Vagina (tissue), 2 donors: ENCODE results near the gene COL6A1. TPM values are rescaled to one million over a fixed set of nuclear protein-coding genes. Genes with fewer than 3 reads are reported as not detected.
A peak's percentile ranks its signal among the peaks of the same experiment; 100 is the strongest.

Source experiments
- DNase-seq, 2 donors: peaks; one replicate each; pipeline ENCODE4 v3.0.0-alpha.2; 2017; ENCODE audit errors: extremely low spot score in 2 of 2
- H3K27ac ChIP-seq: fragments of 200-600 bp; sonication (generic); one replicate; pipeline ENCODE4 v1.5.1; 2019
- H3K27me3 ChIP-seq: fragments of 200-600 bp; sonication (generic); one replicate; pipeline ENCODE4 v1.5.1; 2019
- H3K36me3 ChIP-seq, 2 donors: fragments of 200-600 bp; sonication (generic); one replicate each; pipeline ENCODE4 v1.5.1; 2017 to 2019
- H3K4me1 ChIP-seq: fragments of 200-600 bp; sonication (generic); one replicate; pipeline ENCODE4 v1.5.1; 2019
- H3K4me3 ChIP-seq, 2 donors: fragments of 200-600 bp; sonication (generic); 1 replicate in 1 of 2; 2 replicates in 1 of 2; pipeline ENCODE4 v1.5.1; 2016 to 2019
- H3K9me3 ChIP-seq: fragments of 200-600 bp; sonication (generic); one replicate; pipeline ENCODE4 v1.5.1; 2019
- POLR2A ChIP-seq, 2 donors: fragments of 450-650 bp; IDR thresholded peaks; one replicate each; pipeline ENCODE4 v1.6.1; 2017; ENCODE audit warnings: antibody characterized with exemption in 2 of 2, mild to moderate bottlenecking in 2 of 2, moderate library complexity in 2 of 2
- POLR2AphosphoS5 ChIP-seq, 2 donors: sonication (generic); formaldehyde crosslinking; IDR thresholded peaks; one replicate each; pipeline ENCODE4 v1.9.0; 2017; ENCODE audit warnings: antibody characterized with exemption in 2 of 2, mild to moderate bottlenecking in 2 of 2, low read depth in 1 of 2; ENCODE audit not compliant: insufficient read depth in 1 of 2
- intact Hi-C: fragments of 100-400 bp; cut with DNase I; formaldehyde crosslinking; loops from one replicate; pipeline ENCODE4 v1.15.1; 2023
- total RNA-seq: library from RNA; depleted of rRNA; stranded (reverse); fragments of >200 nt; gene quantifications from one replicate; pipeline ENCODE4 v1.2.3, GENCODE V29; 2016
- TF ChIP-seq, protein P1 (sequence below), 3 experiments: fragments of 450-650 bp in 2 of 3; fragments of 200-600 bp in 1 of 3; sonication (generic) in 1 of 3; IDR thresholded peaks; one replicate each; pipeline ENCODE4 v1.5.1; 2017 to 2019; ENCODE audit warnings: antibody characterized with exemption in 3 of 3, mild to moderate bottlenecking in 2 of 3, moderate library complexity in 2 of 3

COL6A1 gene
- total RNA-seq, 1 donor from 2014 or later: 520 TPM

DNA sequence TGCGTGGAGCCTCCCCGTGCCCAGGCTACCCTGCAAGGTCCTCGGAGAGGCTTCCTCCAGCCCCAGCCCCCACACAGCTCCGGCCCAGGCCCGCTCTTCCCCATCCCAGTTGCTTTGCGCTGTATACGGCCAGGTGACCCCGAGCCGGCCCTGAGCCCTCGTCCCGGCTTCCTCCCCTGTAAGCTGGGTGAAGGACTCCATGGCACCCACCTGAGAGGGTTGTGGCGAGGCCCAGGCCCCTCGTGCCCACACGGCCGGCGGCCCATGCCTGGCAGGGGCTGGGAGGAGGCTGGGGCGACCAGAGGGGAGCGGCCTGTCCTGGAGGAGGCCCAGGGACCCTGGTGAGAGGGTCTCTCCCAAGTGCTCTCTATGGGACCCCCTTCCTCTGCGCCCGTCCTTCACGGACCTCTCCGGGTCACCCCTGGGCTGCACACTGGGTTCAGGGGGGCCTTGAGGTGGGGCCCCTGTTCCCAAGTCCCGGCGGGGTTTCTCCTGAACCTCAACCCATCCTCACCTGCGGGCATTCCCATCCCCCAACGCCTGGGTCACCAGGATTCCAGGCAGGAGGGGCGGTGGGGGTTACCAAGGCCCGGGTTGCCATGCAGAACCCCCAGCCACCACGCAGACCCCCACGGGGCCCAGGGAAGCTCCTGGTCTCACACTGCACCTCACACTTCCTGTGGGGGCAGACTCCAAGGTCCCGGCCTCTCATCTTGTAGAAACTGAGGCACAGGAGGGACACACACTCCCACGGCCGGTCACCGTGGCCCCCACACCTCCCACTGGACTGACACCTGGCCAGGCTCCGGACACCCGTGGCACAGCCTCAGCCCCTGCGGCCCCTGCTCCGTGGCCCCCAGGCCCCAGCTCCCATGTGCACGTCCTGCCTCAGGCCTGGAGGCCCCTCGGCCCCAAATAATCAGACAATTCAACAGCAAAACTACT lies 25.2 kb downstream of the COL6A1 start:
- intact Hi-C loops: no loop called here

DNA sequence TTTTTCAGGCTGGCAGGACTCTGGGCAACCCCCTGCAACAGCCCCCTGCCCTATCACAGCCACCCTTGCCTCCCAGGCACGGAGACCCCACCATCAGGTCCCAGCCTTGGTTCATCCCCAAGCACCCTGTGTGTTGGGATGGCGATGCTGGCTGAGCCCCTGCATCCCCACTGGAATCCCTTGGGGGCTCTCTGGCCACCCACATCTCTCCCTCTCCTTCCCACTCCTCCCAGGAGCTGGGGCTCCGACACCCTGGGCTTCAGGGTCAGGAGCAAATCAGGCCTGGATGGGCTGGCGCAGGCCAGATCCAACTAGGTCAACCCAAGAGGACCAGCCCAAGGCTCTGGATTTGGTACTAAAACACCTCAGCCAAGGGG lies 25.9 kb downstream of the COL6A1 start:
- H3K36me3 ChIP-seq: peaks cover 0 to 10% of the 10 kb centered on the region in 2 donors
- intact Hi-C loops: no loop called here
- peak in 1 of 2 donors; percentile 52 for DNase-seq
- no peaks in the 10 kb centered on the region for H3K27me3 ChIP-seq
- H3K4me3 ChIP-seq: no peak overlapping the region
- no peak overlapping the region for H3K27ac ChIP-seq
- H3K4me1 ChIP-seq: no peaks in the 10 kb centered on the region
- H3K9me3 ChIP-seq: no peaks in the 10 kb centered on the region
- no peak for TF ChIP-seq POLR2A (IDR thresholded peaks at IDR 0.05)
- TF ChIP-seq, protein P1, sequence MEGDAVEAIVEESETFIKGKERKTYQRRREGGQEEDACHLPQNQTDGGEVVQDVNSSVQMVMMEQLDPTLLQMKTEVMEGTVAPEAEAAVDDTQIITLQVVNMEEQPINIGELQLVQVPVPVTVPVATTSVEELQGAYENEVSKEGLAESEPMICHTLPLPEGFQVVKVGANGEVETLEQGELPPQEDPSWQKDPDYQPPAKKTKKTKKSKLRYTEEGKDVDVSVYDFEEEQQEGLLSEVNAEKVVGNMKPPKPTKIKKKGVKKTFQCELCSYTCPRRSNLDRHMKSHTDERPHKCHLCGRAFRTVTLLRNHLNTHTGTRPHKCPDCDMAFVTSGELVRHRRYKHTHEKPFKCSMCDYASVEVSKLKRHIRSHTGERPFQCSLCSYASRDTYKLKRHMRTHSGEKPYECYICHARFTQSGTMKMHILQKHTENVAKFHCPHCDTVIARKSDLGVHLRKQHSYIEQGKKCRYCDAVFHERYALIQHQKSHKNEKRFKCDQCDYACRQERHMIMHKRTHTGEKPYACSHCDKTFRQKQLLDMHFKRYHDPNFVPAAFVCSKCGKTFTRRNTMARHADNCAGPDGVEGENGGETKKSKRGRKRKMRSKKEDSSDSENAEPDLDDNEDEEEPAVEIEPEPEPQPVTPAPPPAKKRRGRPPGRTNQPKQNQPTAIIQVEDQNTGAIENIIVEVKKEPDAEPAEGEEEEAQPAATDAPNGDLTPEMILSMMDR (IDR thresholded peaks at IDR 0.05): no peak
- no peak for TF ChIP-seq POLR2AphosphoS5 (IDR thresholded peaks at IDR 0.05; ENCODE audit: insufficient read depth in 1 of 2, low read depth in 1 of 2)

More for the DNA sequence above, 25.2 kb downstream of the COL6A1 start:
- Histone ChIP-seq H3K4me1 (no peaks in the 10 kb centered on the region), H3K27ac (no peak overlapping the region), H3K4me3 (no peak overlapping the region), H3K27me3 (no peaks in the 10 kb centered on the region), H3K9me3 (no peaks in the 10 kb centered on the region), H3K36me3 (peaks cover 0 to 17% of the 10 kb centered on the region in 2 donors)
- TF ChIP-seq, protein P1 (IDR thresholded peaks at IDR 0.05): no peak
- TF ChIP-seq POLR2A (IDR thresholded peaks at IDR 0.05): no peak
- TF ChIP-seq POLR2AphosphoS5 (IDR thresholded peaks at IDR 0.05; ENCODE audit: insufficient read depth in 1 of 2, low read depth in 1 of 2): no peak
- peak; percentile 84 to 94 for DNase-seq

DNA sequence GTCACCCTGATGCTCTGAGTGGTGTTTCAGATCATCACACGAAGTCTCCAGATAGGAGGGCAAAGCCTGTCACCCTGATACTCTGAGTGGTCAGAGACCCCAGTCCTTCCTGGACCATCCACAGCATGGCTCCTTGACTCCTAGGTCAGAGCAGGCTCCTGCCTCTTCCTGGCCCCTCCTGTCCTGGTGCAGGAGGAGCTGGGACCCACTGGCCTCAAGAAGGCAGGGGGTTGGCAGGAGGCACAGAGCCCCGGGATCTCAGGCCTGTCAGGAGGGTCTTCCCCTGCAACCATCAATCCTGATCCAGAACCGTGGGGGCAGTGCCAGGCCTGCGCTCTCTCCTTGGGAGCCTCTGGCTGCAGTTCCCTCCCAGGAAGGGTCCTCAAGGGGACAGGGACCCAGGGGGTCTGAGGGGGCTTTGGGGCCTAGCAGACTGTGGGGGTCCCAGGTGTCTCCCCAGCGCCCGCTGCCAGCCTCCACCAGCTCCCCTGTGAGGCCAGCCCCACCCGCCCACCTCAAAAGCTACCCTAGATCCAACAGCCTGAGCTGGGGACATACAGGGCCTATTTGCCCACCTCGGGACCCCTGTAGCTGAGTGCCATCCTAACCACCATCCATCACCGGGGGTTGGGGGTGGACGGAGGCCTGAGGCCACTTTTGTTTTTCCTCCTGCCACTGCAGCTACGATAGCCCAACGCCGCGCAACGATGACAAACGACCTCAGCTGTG lies 27.5 kb downstream of the COL6A1 start:
- no peaks in the 10 kb centered on the region for H3K4me1 ChIP-seq
- H3K27me3 ChIP-seq: no peaks in the 10 kb centered on the region
- peak in 1 of 2 donors; percentile 72 for DNase-seq
- peaks cover 0 to 2% of the 10 kb centered on the region in 2 donors for H3K36me3 ChIP-seq
- TF ChIP-seq POLR2AphosphoS5 (IDR thresholded peaks at IDR 0.05; ENCODE audit: insufficient read depth in 1 of 2, low read depth in 1 of 2) (no peak), POLR2A (IDR thresholded peaks at IDR 0.05) (no peak)
- TF ChIP-seq, protein P1 (IDR thresholded peaks at IDR 0.05): no peak
- intact Hi-C loops: no loop called here
- H3K4me3 ChIP-seq: no peak overlapping the region
- no peaks in the 10 kb centered on the region for H3K9me3 ChIP-seq
- H3K27ac ChIP-seq: no peak overlapping the region

DNA sequence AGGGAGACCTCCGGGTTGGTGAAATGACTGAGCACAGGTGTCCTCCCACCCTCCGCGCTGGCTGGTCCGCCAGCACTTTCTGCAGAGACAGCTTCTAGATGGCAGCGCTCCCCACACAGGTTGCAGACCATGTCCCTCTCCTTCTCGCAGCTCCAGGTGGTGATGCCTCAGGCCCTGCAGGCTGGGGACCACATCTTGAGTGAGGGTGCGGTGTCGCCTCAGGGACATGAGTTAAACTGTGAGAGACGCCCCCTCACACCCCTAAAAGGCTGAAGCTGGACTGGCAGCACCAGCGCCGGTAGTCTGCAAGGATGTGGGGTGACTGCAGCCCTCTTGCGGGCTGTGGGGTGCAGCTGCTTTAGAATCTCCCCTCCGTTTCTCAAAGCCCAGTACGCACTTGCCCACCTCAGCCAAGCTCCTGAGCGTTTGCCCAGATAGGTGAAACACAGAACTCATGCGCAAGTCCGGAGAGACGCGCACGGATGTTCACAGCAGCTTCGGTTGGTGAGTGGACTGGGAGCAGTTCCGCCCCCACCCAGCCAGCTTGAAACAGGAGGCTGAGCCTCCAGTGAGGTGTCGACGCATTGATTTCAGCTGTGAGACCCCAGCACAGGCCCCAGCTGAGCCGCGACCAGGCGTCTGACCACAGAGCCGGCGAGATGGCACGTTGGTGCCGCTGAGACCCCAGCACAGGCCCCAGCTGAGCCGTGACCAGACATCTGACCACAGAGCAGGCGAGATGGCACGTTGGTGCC lies 28.6 kb downstream of the COL6A1 start:
- Histone ChIP-seq H3K9me3 (no peaks in the 10 kb centered on the region), H3K4me1 (no peaks in the 10 kb centered on the region), H3K27me3 (no peaks in the 10 kb centered on the region), H3K36me3 (no peaks in the 10 kb centered on the region), H3K27ac (no peak overlapping the region), H3K4me3 (no peak overlapping the region)
- intact Hi-C loops: no loop called here
- DNase-seq: peak; percentile 80 to 88
- TF ChIP-seq POLR2AphosphoS5 (IDR thresholded peaks at IDR 0.05; ENCODE audit: insufficient read depth in 1 of 2, low read depth in 1 of 2) (no peak), POLR2A (IDR thresholded peaks at IDR 0.05) (no peak)
- TF ChIP-seq, protein P1 (IDR thresholded peaks at IDR 0.05): no peak
